Suppressor macrophage (primary cell): ENCODE results near the gene PPP4R3C.
"Not testable (repeated sequence)": the region's sequence is repeated elsewhere in the genome, so short reads cannot be mapped to it uniquely, and the experiment has no call there.

ENCODE experiments used
- DNase-seq, 4 experiments: peaks; one replicate each; pipeline ENCODE4 v3.0.0-alpha.2; 2020 to 2022
- total RNA-seq, 17 experiments: gene quantifications; one replicate each; lab custom pipeline; 2026; ENCODE audit warnings: mixed read lengths in 6 of 17, inconsistent platforms in 3 of 17; lab: John Stamatoyannopoulos, UW

Gene PPP4R3C
- total RNA-seq, result 0 to 0.44 (median 0) reads per million in 17 experiments

DNA sequence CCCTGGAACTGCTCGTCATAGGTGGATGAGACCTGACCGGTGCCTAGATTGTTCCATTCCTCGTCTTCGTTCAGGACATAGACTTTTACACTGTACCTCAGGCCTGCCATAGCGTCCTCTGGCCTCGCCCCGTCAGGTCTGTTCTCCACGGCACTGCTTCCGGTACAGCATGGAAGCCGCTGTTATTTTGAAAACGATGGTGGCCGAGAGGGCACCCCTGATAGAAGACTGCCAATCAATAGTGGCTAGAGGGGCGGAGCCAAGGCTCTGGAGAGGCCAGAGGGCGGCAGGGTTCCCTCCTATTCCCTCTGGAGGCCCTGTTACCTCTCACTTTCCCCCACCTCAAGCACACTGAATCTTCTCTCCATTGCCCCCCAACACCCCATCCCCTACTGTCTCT is at the start of gene PPP4R3C:
Gene PPP4R3C, minus strand, starts transcription at position 155 of the 400 bp plus-strand sequence. Its CDS starts 45 bp downstream, at position 110.
- no peak for DNase-seq

DNA sequence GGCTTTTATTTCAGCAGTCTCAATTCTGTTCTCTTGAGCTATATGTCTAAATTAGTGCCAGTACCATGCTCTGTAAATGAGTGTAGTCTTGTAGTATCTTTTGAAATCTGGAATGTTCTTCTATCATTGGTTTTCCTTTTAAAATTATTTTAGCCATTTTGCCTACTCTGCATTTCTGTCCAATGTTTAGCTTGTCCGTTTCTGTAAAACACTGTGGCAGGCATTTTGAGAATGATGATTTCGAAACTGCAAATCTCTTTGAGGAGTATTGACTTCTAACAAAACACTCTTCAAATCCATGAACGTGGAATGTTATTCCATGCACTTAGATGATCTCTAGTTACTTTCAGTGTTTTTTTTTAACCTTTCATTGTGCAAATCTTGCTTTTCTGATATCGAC is 28.3 kb upstream of the PPP4R3C start:
- no peak for DNase-seq

DNA sequence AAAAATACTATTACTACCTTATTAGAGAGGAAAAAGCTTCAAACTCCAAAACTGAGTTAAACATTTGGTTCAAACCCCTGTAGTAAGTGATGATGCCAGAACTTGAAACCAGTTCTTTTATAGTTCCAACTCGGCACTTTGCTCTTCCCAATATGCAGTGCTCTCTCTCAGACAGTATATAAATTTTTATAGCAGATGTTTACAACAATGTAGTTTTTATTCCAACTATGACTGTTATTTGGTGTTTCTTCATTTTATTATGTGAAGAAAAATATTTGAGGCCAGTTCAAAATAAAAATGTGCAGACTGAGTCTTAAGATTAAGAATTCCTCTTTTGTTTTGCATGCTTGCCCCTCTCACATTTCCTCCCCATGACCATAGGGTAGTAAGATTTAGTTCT is 2.9 kb upstream of the PPP4R3C start:
- no peak for DNase-seq

DNA sequence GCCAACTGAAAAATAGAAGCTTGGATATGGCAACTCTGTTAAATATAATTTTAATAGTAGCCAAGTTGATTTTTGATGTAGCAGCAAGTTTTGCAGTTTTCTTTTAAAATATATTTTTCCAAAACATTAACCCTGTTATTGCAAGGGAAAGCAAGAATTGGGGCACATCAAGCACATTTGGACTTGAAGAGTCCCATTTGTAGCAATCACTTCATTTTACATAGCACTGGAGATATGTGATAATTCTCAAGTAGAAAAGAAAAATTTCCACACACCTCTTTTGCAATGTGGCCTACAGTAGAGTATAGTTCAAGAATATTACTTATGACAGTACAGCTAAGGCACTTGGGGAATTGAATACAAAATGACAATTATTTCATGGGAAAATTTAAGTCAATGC is 1.9 kb upstream of the PPP4R3C start:
- DNase-seq, result no peak

DNA sequence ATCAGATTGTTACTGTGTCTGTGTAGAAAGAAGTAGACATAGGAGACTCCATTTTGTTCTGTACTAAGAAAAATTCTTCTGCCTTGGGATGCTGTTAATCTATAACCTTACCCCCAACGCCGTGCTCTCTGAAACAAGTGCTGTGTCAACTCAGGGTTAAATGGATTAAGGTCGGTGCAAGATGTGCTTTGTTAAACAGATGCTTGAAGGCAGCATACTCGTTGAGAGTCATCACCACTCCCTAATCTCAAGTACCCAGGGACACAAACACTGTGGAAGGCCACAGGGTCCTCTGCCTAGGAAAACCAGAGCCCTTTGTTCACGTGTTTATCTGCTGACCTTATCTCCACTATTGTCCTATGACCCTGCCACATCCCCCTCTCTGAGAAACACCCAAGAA is 4.0 kb downstream of the PPP4R3C start:
- DNase-seq, result not testable (repeated sequence)

DNA sequence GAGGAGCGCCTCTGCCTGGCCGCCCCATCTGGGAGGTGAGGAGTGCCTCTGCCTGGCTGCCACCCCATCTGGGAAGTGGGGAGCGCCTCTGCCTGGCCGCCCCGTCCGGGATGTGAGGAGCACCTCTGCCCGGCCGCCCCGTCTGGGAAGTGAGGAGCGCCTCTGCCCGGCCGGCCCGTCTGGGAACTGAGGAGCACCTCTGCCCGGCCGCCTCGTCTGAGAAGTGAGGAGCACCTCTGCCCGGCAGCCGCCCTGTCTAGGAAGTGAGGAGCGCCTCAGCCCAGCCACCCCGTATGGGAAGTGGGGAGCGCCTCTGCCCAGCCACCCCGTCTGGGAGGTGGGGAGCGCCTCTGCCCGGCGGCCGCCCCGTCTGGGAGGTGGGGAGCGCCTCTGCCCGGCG is 4.6 kb downstream of the PPP4R3C start:
- not testable (repeated sequence) for DNase-seq

DNA sequence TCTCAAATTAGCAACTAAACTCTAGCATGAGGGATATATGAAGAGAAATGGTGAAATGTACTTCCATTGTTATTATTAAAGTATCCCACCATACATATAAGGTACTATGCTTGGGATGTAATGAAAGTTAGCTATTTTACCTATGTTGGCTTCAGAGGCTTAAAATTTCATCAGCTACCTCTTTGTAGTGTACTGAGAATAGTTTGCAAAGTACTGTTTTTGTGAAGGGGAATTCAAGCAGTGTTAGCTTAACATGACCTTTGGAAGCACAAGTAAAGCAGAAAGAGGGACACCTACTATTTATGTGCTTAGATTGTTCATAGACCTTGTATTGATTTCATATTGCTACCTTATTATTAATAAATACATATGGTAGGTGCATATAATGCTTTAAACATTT is 11.8 kb downstream of the PPP4R3C start:
- no peak for DNase-seq

DNA sequence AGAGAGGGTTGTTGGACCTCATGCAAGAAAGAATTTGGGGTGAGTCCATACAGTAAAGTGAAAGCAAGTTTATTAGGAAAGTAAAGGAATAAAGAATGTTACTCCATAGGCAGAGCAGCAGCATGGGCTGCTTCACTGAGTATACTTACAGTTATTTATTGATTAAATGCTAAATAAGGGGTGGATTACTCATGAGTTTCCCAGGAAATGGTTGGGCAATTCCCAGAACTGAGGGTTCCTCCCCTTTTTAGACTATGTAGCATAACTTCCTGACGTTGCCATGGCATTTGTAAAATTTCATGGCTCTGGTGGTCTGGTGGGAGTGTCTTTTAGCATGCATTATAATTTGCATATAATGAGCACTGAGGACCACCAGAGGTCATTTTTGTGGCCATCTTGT is 16.7 kb downstream of the PPP4R3C start:
- no peak for DNase-seq

DNA sequence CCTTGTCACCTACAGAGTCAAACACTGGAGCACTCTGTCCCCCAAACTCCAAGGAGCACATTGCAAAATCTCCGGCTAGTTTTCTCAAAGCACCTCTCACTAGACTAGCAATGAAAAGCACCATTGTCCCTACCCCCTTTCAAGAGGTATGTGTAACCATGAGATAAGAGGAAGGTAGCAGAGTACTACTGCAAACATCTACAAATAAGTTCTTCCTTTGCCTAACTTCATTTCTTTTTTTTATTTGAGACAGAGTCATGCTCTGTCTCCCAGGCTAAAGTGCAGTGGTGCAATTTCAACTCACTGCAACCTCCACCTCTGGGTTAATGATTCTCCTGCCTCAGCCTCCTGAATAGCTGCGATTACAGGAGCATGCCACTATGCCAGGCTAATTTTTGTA is 17.7 kb downstream of the PPP4R3C start:
- no peak for DNase-seq

DNA sequence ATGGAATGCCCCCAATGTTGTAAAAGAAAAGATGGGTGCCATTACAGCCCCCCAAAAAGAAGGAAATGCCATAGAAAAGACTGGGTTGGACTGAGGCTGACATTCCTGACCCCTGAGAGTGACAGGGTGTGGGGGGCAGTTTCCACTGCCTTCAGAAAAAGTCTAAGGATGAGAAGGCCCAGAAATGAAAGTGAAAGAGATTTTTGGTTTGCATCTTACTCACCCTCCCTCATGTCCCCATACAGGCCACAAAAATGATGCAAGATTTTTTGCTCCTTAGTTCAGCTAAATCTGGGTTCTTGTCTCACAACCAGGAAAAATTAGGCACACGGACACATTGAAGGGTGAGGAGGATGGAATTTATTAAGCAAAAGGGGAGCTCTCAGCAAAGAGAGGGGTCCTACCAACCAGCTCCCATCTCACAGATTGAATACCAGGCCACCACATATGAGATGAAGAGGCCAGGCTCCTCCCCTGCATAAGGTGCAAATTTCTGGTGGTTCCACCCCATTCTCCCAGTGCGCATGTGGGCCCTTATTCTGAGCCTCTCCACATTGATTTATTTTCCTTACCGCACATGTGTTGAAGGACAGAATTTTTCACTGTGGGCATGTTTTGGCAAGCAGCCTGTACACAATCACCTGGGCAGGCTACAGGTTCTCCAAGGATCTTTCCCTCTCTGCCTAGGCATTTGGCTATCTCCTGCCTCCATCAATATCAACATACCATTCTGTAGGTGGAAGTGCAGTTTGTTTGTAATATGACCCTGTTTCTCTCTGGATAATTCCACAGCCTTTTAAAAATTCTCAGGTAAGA is 18.8 kb downstream of the PPP4R3C start:
- DNase-seq, result no peak

DNA sequence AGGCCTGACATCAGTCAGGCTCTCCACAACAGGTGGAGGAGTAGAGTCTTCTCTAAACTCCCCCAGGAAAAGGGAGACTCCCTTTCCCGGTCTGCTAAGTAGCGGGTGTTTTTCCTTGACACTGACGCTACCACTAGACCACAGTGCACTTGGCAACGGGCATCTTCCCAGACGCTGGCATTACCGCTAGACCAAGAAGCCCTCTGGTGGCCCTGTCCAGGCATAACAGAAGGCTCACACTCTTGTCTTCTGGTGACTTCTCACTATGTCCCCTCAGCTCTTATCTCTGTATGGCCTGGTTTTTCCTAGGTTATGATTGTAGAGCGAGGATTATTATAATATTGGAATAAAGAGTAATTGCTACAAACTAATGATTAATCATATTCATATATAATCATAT is 20.7 kb downstream of the PPP4R3C start:
- not testable (repeated sequence) for DNase-seq

DNA sequence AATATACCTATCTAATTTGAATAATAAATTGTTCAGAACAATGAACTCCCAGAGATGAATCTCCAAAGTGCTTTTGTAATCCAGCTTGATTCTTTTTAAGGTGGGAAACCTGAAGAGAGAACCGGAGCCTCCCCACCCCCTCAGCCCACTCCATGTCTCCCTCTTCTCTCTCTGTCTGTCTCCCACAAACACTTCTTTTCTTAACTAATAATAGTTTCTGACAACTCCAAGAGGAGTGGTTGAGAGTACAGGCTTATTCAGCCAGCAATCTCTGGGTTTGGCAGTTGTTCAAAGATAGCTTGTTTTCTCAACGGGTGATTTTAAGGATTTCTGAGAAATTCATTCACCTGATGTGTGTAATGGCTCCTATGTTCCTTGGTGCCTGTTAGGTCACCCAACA is 23.4 kb downstream of the PPP4R3C start:
- no peak for DNase-seq

DNA sequence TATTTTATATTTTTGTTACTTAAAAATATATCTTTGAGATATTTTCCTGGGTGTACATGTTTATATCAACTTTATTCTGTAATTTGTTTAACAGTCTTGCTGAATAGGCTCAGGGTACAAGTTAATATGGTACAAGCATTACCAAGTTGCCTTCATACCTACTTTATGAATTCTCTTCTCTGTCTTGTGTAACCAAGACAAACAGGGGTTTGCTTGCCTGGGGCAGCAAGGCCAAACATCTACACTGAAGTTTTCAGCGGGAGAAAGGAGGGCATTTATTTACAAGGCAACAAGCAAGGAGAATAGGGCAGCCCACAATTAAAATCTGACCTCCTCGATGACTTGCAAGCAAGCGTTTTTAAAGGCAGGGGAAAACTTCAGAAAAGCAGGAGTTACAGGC is 24.2 kb downstream of the PPP4R3C start:
- DNase-seq, result no peak

DNA sequence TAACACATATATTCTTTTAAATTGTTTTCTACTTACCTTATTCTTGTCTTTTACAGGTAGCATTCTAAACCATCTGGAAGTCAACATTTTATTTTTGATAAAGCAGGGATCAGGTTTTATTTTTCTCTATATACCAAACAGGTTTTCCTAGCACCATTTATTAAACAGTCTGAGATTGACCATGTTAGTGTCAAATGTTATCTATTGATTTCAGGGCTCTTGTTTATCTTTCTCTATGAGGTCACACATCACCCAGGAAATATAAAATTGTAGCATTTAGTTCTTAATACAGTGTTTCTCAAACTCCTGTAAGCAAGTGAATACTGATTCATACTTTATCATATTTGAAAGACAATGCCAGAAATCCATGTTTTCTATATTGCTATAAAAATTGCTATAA is 28.1 kb downstream of the PPP4R3C start:
- DNase-seq, result no peak
